Endothelial cell of umbilical vein (primary cell): ENCODE data around the gene SLC2A1. TPM values are rescaled to one million over a fixed set of nuclear protein-coding genes. Genes with fewer than 3 reads are reported as not detected.

ENCODE experiments used
- BruUV-seq: library from RNA; stranded (reverse); fragments of 400-500 nt; replicated peaks from 2 replicates; lab custom pipeline; 2021; lab: Mats Ljungman, UMichigan
- CTCF ChIA-PET: fragments of 300-600, 350-600 bp; sonication (Branson Sonifier 250); formaldehyde crosslinking; loops from one replicate; lab custom pipeline; 2021; ENCODE audit warnings: antibody characterized with exemption, inconsistent platforms; lab: Charles Lee
- POLR2A ChIA-PET: fragments of 300-600, 350-600 bp; sonication (Branson Sonifier 250); formaldehyde crosslinking; loops from one replicate; lab custom pipeline; 2021; ENCODE audit warnings: antibody characterized with exemption, inconsistent platforms; lab: Charles Lee
- DNase-seq: peaks from one replicate; pipeline ENCODE4 v3.0.0-alpha.2; 2011; ENCODE audit warnings: low read depth, low spot score
- FAIRE-seq: peaks from 2 replicates; lab custom pipeline; 2011; peaks lifted over from hg19 to GRCh38; lab: Jason Lieb, UNC
- H2AFZ ChIP-seq: 2 replicates; pipeline ENCODE4 v1.6.0; 2012; ENCODE audit warnings: low read depth, low read length, control low read depth, inconsistent platforms
- H3K27ac ChIP-seq: 2 replicates; pipeline ENCODE4 v1.5.1; 2011; ENCODE audit warnings: low read depth, mild to moderate bottlenecking, control low read depth, low read length, moderate library complexity; ENCODE audit not compliant: insufficient read depth
- H3K27me3 ChIP-seq, 2 experiments: 2 replicates each; pipeline versions ENCODE4 v1.6.0 to v1.6.1; 2011; ENCODE audit warnings: low read length in 2 of 2, mixed read lengths in 1 of 2; ENCODE audit not compliant: control insufficient read depth in 2 of 2, insufficient read depth in 2 of 2
- H3K36me3 ChIP-seq, 2 experiments: 2 replicates in 1 of 2; 3 replicates in 1 of 2; pipeline ENCODE4 v1.5.1; 2011; ENCODE audit warnings: low read length in 2 of 2, mild to moderate bottlenecking in 1 of 2, moderate library complexity in 1 of 2; ENCODE audit not compliant: control insufficient read depth in 2 of 2, insufficient read depth in 2 of 2; ENCODE audit errors: extremely low read depth in 1 of 2
- H3K4me1 ChIP-seq: 3 replicates; pipeline ENCODE4 v1.5.1; 2011; ENCODE audit warnings: mild to moderate bottlenecking, low read length; ENCODE audit not compliant: control insufficient read depth, insufficient read depth; ENCODE audit errors: extremely low read depth
- H3K4me2 ChIP-seq: 2 replicates; pipeline ENCODE4 v1.6.1; 2011; ENCODE audit warnings: low read length, control low read depth, mixed read lengths; ENCODE audit not compliant: insufficient read depth
- H3K4me3 ChIP-seq, 3 experiments: fragments of 200-600 bp in 1 of 3; sonication (generic), shearing (Covaris generic) in 1 of 3; replicated peaks in 1 of 3; 2 replicates each; pipeline ENCODE4 v1.5.1; 2011 to 2016; ENCODE audit warnings: control low read depth in 3 of 3, low read length in 3 of 3, mild to moderate bottlenecking in 2 of 3, inconsistent platforms in 1 of 3, low read depth in 1 of 3, moderate library complexity in 1 of 3; ENCODE audit not compliant: insufficient read depth in 1 of 3
- H3K79me2 ChIP-seq: 2 replicates; pipeline ENCODE4 v1.6.0; 2012; ENCODE audit warnings: low read length, inconsistent platforms; ENCODE audit not compliant: control insufficient read depth, insufficient read depth
- H3K9ac ChIP-seq: replicated peaks from 2 replicates; pipeline ENCODE3; 2011; ENCODE audit warnings: low read length, control low read depth; ENCODE audit not compliant: insufficient read depth; ENCODE audit errors: extremely low read depth
- H3K9me1 ChIP-seq: replicated peaks from 3 replicates; pipeline ENCODE4 v1.6.0; 2011; ENCODE audit warnings: mild to moderate bottlenecking, low read length; ENCODE audit not compliant: control insufficient read depth, insufficient read depth; ENCODE audit errors: extremely low read depth
- H3K9me3 ChIP-seq: replicated peaks from 2 replicates; pipeline ENCODE4 v1.5.1; 2012; ENCODE audit warnings: low read length, inconsistent platforms; ENCODE audit not compliant: control insufficient read depth, insufficient read depth
- H4K20me1 ChIP-seq: replicated peaks from 2 replicates; pipeline ENCODE3; 2011; ENCODE audit warnings: mild to moderate bottlenecking, low read length; ENCODE audit not compliant: control insufficient read depth, insufficient read depth; ENCODE audit errors: extremely low read depth
- EZH2 ChIP-seq: IDR thresholded peaks from 2 replicates; pipeline ENCODE4 v1.6.1; 2012; ENCODE audit warnings: borderline replicate concordance, low read depth, mild to moderate bottlenecking, moderate library complexity, low read length, inconsistent platforms; ENCODE audit not compliant: severe bottlenecking
- FOS ChIP-seq: IDR thresholded peaks from 2 replicates; pipeline ENCODE4 v1.6.1; 2011; ENCODE audit warnings: mild to moderate bottlenecking, low read length, moderate library complexity, borderline replicate concordance; ENCODE audit not compliant: insufficient read depth
- GATA2 ChIP-seq: IDR thresholded peaks from 2 replicates; pipeline ENCODE4 v1.7.0; 2011; ENCODE audit warnings: low read depth, mild to moderate bottlenecking, moderate library complexity, mixed read lengths, low read length; ENCODE audit not compliant: insufficient read length, insufficient read depth
- JUN ChIP-seq: IDR thresholded peaks from 2 replicates; pipeline ENCODE4 v1.6.1; 2011; ENCODE audit warnings: borderline replicate concordance, low read depth; ENCODE audit not compliant: insufficient read length, insufficient read depth
- MYC ChIP-seq: IDR thresholded peaks from one replicate; pipeline ENCODE4 v1.6.1; 2011; ENCODE audit warnings: mild to moderate bottlenecking, low read depth, low read length
- POLR2A ChIP-seq: IDR thresholded peaks from 2 replicates; pipeline ENCODE4 v1.6.1; 2012; ENCODE audit warnings: low read depth, mild to moderate bottlenecking, control low read depth, low read length
- POLR2AphosphoS5 ChIP-seq: IDR thresholded peaks from 2 replicates; pipeline ENCODE4 v1.6.1; 2012; ENCODE audit warnings: low read depth, mild to moderate bottlenecking, control low read depth, low read length, moderate library complexity; ENCODE audit not compliant: insufficient read depth
- dilution Hi-C: fragments of 300-500 bp; cut with MboI; formaldehyde crosslinking; loops from one replicate; pipeline ENCODE4 v1.15.0; 2019; ENCODE audit warnings: low sequenced_read_pairs; ENCODE audit not compliant: extremely low pct_ligation_motif_present
- intact Hi-C: fragments of 100-400 bp; cut with micrococcal nuclease; formaldehyde crosslinking; loops from one replicate; pipeline ENCODE4 v1.10.0; 2022
- polyA plus RNA-seq, 4 experiments: library from polyadenylated mRNA; depleted of rRNA in 3 of 4; stranded (reverse) in 3 of 4; unstranded in 1 of 4; fragments of >200 nt; gene quantifications; 2 replicates each; pipeline versions ENCODE4 v1.2.1 to v1.2.3, GENCODE V29; 2011 to 2012; ENCODE audit warnings: missing spikeins in 1 of 4
- total RNA-seq: library from RNA; stranded (reverse); gene quantifications from 2 replicates; pipeline ENCODE4 v1.2.3, GENCODE V29; 2021
- TF ChIP-seq, protein P1 (sequence below): IDR thresholded peaks from 2 replicates; pipeline ENCODE4 v1.6.1; 2011; ENCODE audit not compliant: insufficient read depth, insufficient read length
- TF ChIP-seq, protein P2 (sequence below), 2 donors: IDR thresholded peaks; 1 replicate in 1 of 2; 2 replicates in 1 of 2; pipeline ENCODE4 v1.5.1; 2011; ENCODE audit warnings: low read length in 2 of 2, mild to moderate bottlenecking in 2 of 2, moderate library complexity in 2 of 2, control low read depth in 1 of 2, inconsistent platforms in 1 of 2, low read depth in 1 of 2; ENCODE audit not compliant: insufficient read depth in 1 of 2; ENCODE audit errors: extremely low read depth in 1 of 2

SLC2A1 gene
- total and polyA plus RNA-seq, 2 donors (not counting 3 experiments of a cell fraction or from before 2014, with no cell fraction given): 42.2 to 46.5 TPM

DNA sequence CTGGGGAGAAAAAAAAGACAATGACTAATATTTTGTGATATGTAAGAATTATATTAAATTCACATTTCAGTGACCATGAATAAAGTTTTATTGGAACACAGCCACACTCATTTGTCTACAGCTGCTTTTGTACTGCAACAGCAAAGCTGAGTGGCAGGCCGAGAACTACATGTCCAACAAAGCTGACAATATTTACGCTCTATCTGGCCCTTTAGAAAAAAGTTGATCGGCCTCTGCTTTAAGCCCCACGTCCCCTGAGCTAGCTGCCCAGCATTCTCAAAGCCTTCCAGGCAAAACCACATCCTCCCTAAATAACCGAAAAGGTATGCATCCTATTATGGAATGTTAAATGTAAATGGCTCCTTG lies 8.6 kb downstream of the SLC2A1 start:
- Histone ChIP-seq H3K79me2 (peaks cover 3% of the 10 kb centered on the region), H3K36me3 (no peaks in the 10 kb centered on the region), H3K9me1 (no peaks in the 10 kb centered on the region), H3K27ac (no peak overlapping the region), H3K9ac (no peak overlapping the region), H3K4me3 (no peak overlapping the region), H3K4me1 (peaks cover 7% of the 10 kb centered on the region), H3K27me3 (no peaks in the 10 kb centered on the region), H3K4me2 (no peak overlapping the region), H3K9me3 (no peaks in the 10 kb centered on the region), H2AFZ (no peak overlapping the region), H4K20me1 (no peaks in the 10 kb centered on the region)
- POLR2A ChIA-PET: no interaction called here
- dilution Hi-C loops: no loop called here
- DNase-seq: no peak
- TF ChIP-seq POLR2AphosphoS5: no peak
- TF ChIP-seq MYC: no peak
- TF ChIP-seq, protein P1, sequence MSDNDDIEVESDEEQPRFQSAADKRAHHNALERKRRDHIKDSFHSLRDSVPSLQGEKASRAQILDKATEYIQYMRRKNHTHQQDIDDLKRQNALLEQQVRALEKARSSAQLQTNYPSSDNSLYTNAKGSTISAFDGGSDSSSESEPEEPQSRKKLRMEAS: no peak
- TF ChIP-seq GATA2: no peak
- TF ChIP-seq, protein P2, sequence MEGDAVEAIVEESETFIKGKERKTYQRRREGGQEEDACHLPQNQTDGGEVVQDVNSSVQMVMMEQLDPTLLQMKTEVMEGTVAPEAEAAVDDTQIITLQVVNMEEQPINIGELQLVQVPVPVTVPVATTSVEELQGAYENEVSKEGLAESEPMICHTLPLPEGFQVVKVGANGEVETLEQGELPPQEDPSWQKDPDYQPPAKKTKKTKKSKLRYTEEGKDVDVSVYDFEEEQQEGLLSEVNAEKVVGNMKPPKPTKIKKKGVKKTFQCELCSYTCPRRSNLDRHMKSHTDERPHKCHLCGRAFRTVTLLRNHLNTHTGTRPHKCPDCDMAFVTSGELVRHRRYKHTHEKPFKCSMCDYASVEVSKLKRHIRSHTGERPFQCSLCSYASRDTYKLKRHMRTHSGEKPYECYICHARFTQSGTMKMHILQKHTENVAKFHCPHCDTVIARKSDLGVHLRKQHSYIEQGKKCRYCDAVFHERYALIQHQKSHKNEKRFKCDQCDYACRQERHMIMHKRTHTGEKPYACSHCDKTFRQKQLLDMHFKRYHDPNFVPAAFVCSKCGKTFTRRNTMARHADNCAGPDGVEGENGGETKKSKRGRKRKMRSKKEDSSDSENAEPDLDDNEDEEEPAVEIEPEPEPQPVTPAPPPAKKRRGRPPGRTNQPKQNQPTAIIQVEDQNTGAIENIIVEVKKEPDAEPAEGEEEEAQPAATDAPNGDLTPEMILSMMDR (IDR thresholded peaks at IDR 0.05; ENCODE audit: extremely low read depth in 1 of 2, insufficient read depth in 1 of 2, low read depth in 1 of 2, low read length in 2 of 2): no peak
- TF ChIP-seq EZH2: no peak
- TF ChIP-seq POLR2A: no peak
- no peak for TF ChIP-seq FOS
- TF ChIP-seq JUN: no peak
- BruUV-seq: no TSS peak
- intact Hi-C loops: no loop called here
- CTCF ChIA-PET: interaction anchor here (1.2 to 3.3 kb wide), 3 partner anchors 27 to 123 kb away, joined by 3 to 13 read pairs (median 6); no protein-coding TSS in a partner anchor
- no peak for FAIRE-seq
